Loucy (cell line): ENCODE data around the gene TNNT2.

Experiments
- H2AFZ ChIP-seq: fragments of 200-600 bp; sonication (generic); 2 replicates; pipeline ENCODE4 v1.6.0; 2016; ENCODE audit warnings: antibody characterized with exemption, mild to moderate bottlenecking, low read length, moderate library complexity
- H3F3A ChIP-seq: fragments of 200-600 bp; 2 replicates; pipeline ENCODE4 v1.6.0; 2016; ENCODE audit warnings: antibody characterized with exemption, low read depth, mild to moderate bottlenecking
- H3K27me3 ChIP-seq: fragments of 200-600 bp; sonication (generic); 2 replicates; pipeline ENCODE4 v1.6.1; 2014; ENCODE audit warnings: low read length, mild to moderate bottlenecking; ENCODE audit not compliant: insufficient read depth, poor library complexity, severe bottlenecking
- H3K36me3 ChIP-seq: fragments of 200-600 bp; sonication (generic); 2 replicates; pipeline ENCODE4 v1.6.1; 2016; ENCODE audit warnings: low read length; ENCODE audit not compliant: insufficient read depth
- H3K4me1 ChIP-seq: fragments of 200-600 bp; sonication (generic); 2 replicates; pipeline ENCODE4 v1.5.1; 2014; ENCODE audit warnings: low read length, mild to moderate bottlenecking; ENCODE audit not compliant: insufficient read depth, poor library complexity, severe bottlenecking
- H3K4me2 ChIP-seq: fragments of 200-600 bp; sonication (generic); 2 replicates; pipeline ENCODE4 v1.6.0; 2014; ENCODE audit warnings: antibody characterized with exemption, low read length, low read depth, mild to moderate bottlenecking; ENCODE audit not compliant: poor library complexity, severe bottlenecking
- H3K4me3 ChIP-seq: fragments of 200-600 bp; sonication (generic); 2 replicates; pipeline ENCODE4 v1.5.1; 2014; ENCODE audit warnings: low read length, mild to moderate bottlenecking, mixed read lengths; ENCODE audit not compliant: poor library complexity, severe bottlenecking
- H3K79me2 ChIP-seq: fragments of 200-600 bp; sonication (generic); 2 replicates; pipeline ENCODE4 v1.6.1; 2014; ENCODE audit warnings: low read length; ENCODE audit not compliant: insufficient read depth
- H3K9ac ChIP-seq: fragments of 200-600 bp; sonication (generic); 2 replicates; pipeline ENCODE4 v1.6.0; 2014; ENCODE audit warnings: mild to moderate bottlenecking, low read depth, low read length, moderate library complexity; ENCODE audit not compliant: poor library complexity, severe bottlenecking
- H3K9me2 ChIP-seq: fragments of 200-600 bp; sonication (generic); replicated peaks from 2 replicates; pipeline ENCODE4 v1.6.1; 2016; ENCODE audit warnings: low read depth, low read length, mixed read lengths
- H3K9me3 ChIP-seq: fragments of 200-600 bp; sonication (generic); 2 replicates; pipeline ENCODE4 v1.6.1; 2014; ENCODE audit warnings: mild to moderate bottlenecking, antibody characterized with exemption, low read length, low read depth; ENCODE audit not compliant: insufficient read depth
- H4K20me1 ChIP-seq: fragments of 200-600 bp; sonication (generic); 2 replicates; pipeline ENCODE4 v1.6.0; 2014; ENCODE audit warnings: antibody characterized with exemption, low read length, mild to moderate bottlenecking; ENCODE audit not compliant: insufficient read depth, poor library complexity, severe bottlenecking
- CTCF ChIP-seq: fragments of 200-600 bp; sonication (generic); conservative IDR thresholded peaks from 2 replicates; pipeline ENCODE4 v1.5.1; 2014; ENCODE audit warnings: mild to moderate bottlenecking, antibody characterized with exemption, low read length
- EZH2phosphoT487 ChIP-seq: fragments of 200-600 bp; IDR thresholded peaks from 2 replicates; pipeline ENCODE4 v1.6.1; 2018; ENCODE audit warnings: antibody characterized with exemption, mild to moderate bottlenecking, moderate library complexity, borderline replicate concordance

Gene TNNT2

GRCh38 chr1:201376464-201377374, 761 bp downstream of the TNNT2 start:
- H3K4me2 ChIP-seq, result no peak overlapping the region
- H3K4me1 ChIP-seq, result no peaks in the 10 kb centered on the region
- no peaks in the 10 kb centered on the region for H3K79me2 ChIP-seq
- H4K20me1 ChIP-seq, result no peaks in the 10 kb centered on the region
- H2AFZ ChIP-seq, result no peak overlapping the region
- H3K9me3 ChIP-seq, result no peaks in the 10 kb centered on the region
- TF ChIP-seq CTCF (peak; percentile 51), EZH2phosphoT487 (no peak)
- H3K9me2 ChIP-seq, result no peaks in the 10 kb centered on the region
- H3K27me3 ChIP-seq, result no peaks in the 10 kb centered on the region
- H3K4me3 ChIP-seq, result no peak overlapping the region
- H3K36me3 ChIP-seq, result no peaks in the 10 kb centered on the region
- H3K9ac ChIP-seq, result no peak overlapping the region
- H3F3A ChIP-seq, result no peaks in the 10 kb centered on the region

GRCh38 chr1:201376107-201376463, 1.4 kb downstream of the TNNT2 start:
- no peaks in the 10 kb centered on the region for H4K20me1 ChIP-seq
- no peak for TF ChIP-seq EZH2phosphoT487
- TF ChIP-seq CTCF, result no peak
- H3K9me2 ChIP-seq, result no peaks in the 10 kb centered on the region
- H3K9me3 ChIP-seq, result no peaks in the 10 kb centered on the region
- H3K9ac ChIP-seq, result no peak overlapping the region
- H3K79me2 ChIP-seq, result no peaks in the 10 kb centered on the region
- H3K4me2 ChIP-seq, result no peak overlapping the region
- H3K27me3 ChIP-seq, result no peaks in the 10 kb centered on the region
- no peak overlapping the region for H2AFZ ChIP-seq
- no peaks in the 10 kb centered on the region for H3F3A ChIP-seq
- no peak overlapping the region for H3K4me3 ChIP-seq
- no peaks in the 10 kb centered on the region for H3K4me1 ChIP-seq
- no peaks in the 10 kb centered on the region for H3K36me3 ChIP-seq

- Histone ChIP-seq H3K27me3 (no peaks in the 10 kb centered on the region), H3K4me3 (no peak overlapping the region), H3F3A (no peaks in the 10 kb centered on the region), H3K79me2 (no peaks in the 10 kb centered on the region), H3K9me2 (no peaks in the 10 kb centered on the region), H4K20me1 (no peaks in the 10 kb centered on the region), H3K4me1 (no peaks in the 10 kb centered on the region), H2AFZ (0 out of 2 replicates have a peak overlapping the region, but pooled peaks have one; percentile 26), H3K9ac (no peak overlapping the region), H3K4me2 (no peak overlapping the region), H3K36me3 (no peaks in the 10 kb centered on the region), H3K9me3 (no peaks in the 10 kb centered on the region)
- TF ChIP-seq CTCF, result peak; percentile 47
- TF ChIP-seq EZH2phosphoT487, result no peak
These were observed 2.3 kb downstream of the TNNT2 start for GRCh38 chr1:201375169-201375568.
